Stomach (tissue), 4 donors: ENCODE results near the gene SLC12A7.

Source experiments
- CTCF ChIP-seq, 7 experiments: fragments of 450-650 bp in 4 of 7; fragments of 200-600 bp in 3 of 7; sonication (generic) in 3 of 7; IDR thresholded peaks; one replicate each; pipeline ENCODE4 v1.5.1; 2016 to 2019; ENCODE audit warnings: antibody characterized with exemption in 7 of 7, control low read depth in 2 of 7, mild to moderate bottlenecking in 1 of 7
- EP300 ChIP-seq: sonication (generic); formaldehyde crosslinking; IDR thresholded peaks from one replicate; pipeline ENCODE4 v1.6.1; 2017; ENCODE audit warnings: antibody characterized with exemption
- POLR2A ChIP-seq, 4 donors: fragments of 450-650 bp; IDR thresholded peaks; one replicate each; pipeline ENCODE4 v1.6.1; 2016; ENCODE audit warnings: antibody characterized with exemption in 4 of 4, control low read depth in 2 of 4, mild to moderate bottlenecking in 1 of 4, moderate library complexity in 1 of 4
- POLR2AphosphoS5 ChIP-seq, 3 donors: sonication (generic); formaldehyde crosslinking; IDR thresholded peaks; one replicate each; pipeline ENCODE4 v1.6.1; 2016; ENCODE audit warnings: antibody characterized with exemption in 3 of 3

- TF ChIP-seq POLR2A (IDR thresholded peaks at IDR 0.05) (no peak), CTCF (IDR thresholded peaks at IDR 0.05) (no peak), POLR2AphosphoS5 (IDR thresholded peaks at IDR 0.05) (peak; percentile 35 to 60 (median 49)), EP300 (no peak)
Measured at GRCh38 chr5:1129711-1130055, 17.8 kb upstream of the SLC12A7 start.
